GM19438 (cell line): ENCODE data around the gene CREBBP.

Experiments used
- ATAC-seq: cut with Tn5 transposase; IDR thresholded peaks from one replicate; pipeline ENCODE4 v1.9.1; 2021; ENCODE audit warnings: low read depth; ENCODE audit not compliant: unreplicated experiment

The CREBBP gene

DNA sequence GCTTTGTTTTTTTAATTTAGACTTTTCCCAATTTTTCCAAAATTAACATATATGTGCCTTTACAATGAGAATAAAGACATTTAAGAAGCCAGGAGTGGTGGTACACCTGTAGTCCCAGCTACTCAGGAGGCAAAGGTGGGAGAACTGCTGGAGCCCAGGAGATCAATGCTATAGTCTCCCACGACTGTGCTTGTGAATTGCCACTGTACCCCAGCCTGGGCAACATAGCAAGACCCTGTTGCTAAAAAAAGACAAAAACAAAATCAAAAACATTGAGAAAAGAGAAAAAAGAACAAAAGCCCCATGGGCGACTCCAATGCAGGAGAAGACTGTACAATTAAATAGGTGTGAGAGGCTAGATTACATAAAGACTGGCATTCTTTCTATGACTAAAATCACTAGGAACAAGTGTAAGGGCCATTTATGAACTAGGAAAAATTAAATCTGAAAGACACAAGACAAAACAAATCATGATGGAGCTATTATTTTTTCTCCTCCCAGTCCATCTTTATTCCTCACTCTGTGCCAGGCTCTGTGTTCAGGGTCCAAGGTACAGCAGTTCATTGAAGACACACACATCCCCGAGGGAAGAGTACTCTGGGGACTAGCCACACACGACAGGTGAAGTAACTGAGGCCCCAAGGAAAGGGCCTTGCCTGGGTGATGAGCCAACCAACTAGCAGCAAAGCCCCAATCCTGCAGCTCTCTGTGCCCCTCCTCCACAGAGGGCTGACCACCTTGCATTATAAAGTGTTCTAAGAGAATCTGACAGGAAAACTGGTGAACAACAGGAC, 79.8 kb downstream of the CREBBP start:
- ATAC-seq, result no peak

DNA sequence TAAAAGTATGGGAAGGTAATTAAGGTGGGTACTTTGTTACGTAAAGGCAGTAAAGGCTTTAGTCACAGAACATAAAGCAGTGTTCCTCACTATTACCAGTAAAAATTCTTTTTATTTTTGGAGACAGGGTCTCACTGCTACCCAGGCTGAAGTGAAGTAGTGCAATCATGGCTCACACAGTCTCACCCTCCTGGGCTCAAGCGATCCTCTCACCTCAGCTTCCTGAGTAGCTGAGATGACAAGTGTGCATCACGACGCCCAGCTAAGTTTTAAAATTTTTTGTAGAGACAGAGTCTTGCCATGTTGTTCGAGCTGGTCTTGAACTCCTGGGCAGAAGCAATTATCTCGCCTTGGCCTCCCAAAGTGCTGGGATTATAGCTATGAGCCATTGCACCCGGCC, 80.5 kb downstream of the CREBBP start:
- ATAC-seq, result no peak

DNA sequence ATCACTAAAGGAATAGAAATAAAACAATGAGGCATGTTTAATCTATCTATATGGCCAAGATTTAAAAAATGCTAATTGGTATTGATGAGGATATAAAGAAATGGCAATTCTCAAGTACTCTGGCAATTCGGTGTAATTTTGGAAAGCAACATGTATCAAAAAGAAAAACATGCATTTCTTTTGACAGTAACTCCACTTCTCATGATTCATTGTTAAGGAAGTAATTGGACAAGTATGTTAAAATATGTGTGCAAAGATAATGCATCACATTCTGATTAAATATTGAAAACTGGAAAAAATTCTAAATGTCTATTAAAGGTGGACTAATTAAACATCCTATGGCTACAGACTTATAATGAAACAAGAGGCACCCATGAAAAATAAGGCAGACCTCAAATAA, 81.2 kb downstream of the CREBBP start:
- no peak for ATAC-seq

DNA sequence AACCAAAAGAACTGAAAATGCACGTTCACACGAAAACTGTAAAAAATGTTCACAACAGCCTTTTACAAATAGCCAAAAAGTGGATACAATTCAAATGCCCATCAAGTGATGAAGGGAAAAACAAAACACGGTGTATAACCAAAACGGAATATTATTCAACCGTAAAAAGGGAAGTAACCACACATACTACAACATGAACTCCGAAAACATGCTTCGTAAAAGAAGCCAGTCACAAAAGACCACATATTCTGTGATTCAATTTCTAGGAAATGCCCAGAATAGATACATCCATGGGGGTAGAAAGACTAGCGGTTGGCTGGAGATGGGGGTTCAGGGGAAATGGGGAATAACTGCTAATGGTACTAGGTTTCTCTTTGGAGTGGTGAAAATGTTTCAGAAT, 81.7 kb downstream of the CREBBP start:
- ATAC-seq, result no peak

DNA sequence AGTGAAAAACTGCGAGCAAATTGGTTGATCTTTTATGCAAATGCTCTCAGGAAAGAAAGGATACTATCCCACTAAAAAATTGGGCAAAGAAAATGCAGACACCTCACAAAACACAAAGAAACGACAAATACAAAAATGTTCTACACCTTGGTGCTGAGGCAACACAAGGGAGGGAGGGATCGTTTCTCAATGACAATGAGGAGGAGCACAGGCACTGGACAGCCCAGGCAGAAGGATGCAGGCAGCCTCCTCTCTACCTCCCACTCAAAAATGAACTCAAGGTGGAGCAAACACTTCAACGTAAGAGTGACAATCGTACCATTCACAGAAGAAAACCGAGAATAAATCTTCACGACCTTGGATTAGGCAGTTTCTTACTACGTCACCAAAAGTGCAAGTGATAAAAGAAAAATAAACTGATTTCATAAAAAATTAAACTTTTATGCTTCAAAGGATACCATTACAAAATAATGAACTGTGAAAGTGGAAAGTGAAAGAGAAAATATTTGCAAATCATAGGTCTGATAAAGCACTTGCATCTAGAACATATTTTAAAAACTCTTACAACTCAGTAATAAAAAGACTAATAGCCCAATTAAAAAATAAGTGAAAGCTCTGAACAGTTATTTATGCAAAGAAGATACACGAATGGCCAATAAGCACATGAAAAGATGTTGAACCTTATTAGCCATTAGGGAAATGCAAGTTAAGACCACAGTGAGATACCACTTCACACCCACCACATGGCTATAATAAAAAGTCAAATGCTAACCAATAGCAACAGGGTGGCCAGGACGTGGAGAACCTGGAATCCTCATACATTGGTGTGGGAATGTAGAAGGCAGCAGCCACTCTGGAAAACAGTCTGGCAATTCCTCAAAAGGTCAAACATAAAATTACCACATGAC, 82.4 kb downstream of the CREBBP start:
- no peak for ATAC-seq

DNA sequence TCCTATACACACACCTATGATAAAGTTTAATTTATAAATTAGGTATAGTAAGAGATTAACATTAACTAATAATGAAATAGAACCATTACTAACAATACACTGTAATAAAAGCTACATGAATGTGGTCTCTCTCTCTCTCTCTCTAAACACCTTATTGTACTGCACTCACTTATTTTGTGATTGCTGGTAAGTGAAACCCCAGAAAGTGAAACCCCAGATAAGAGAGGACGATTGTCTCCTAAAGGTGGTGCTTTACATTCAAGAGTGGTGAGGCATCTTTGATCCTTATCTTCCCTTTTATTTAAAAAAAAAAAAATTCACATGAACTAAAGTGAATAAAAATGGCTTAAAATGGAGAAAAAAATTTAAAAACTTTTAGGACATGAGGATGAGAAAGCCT, 83.0 kb downstream of the CREBBP start:
- ATAC-seq, result no peak

DNA sequence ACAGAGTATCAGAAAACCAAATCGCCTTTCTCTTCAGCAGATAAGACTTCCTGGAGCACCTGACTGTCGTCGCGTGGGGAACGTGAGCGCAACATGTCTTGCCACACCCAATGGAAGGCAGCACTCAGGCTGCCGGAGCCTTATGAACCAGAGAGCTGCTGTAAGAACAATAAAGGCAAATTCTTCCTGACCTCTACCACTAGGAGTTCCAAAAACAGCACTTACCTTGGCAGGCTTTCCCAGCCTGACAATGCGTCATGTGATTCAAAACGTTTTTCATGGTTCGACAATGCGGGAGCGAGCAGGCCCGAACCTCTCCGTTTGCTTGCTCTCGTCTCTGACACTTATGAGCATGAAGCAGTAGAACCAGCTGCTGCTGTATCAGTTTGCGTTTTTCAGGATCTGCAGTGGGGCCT, 87.3 kb downstream of the CREBBP start:
- no peak for ATAC-seq

DNA sequence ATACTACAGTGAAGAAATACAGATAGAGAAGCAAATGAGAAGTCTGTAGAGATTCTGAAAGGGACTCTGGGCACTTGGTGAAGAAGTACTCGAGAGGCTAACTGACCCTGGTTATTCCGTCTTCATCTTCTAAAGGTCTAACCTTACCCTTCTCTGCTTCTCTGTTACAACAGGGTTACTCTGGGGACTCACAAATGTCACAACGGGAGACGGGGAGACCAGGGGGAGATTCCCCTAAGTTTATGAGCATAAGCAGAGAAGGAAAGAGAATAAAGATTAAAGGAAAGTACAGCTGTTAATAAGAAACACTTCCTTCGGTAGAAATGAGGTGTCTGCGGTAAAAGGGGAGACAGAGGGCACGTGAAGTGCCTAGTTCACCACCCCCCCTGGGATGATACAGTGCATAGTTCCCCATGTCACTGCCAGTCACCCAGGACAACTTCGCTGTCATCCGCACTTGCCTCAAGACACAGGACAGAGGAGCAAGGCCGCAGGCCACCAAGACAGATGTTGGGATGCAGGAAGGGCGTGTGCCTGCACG, 88.0 kb downstream of the CREBBP start:
- no peak for ATAC-seq

DNA sequence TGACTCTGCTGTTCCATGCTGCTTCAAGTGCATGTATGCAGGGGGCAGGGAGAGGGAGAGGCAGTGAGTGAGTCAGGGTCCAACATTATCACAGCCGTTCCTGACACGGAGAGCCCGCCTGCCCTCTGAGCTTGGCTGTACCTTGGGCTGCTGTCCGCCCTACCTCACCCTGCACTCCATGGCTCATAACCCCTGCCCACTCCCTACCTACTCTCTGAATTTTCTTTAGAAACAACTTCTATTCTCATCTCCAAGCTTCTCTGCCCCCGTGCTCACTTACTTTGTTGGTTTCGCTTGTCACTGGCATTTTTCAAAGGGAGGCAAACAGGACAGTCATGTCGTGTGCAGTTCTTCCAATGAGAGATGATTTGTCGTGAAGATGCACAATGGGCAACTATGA, 88.8 kb downstream of the CREBBP start:
- ATAC-seq, result no peak

DNA sequence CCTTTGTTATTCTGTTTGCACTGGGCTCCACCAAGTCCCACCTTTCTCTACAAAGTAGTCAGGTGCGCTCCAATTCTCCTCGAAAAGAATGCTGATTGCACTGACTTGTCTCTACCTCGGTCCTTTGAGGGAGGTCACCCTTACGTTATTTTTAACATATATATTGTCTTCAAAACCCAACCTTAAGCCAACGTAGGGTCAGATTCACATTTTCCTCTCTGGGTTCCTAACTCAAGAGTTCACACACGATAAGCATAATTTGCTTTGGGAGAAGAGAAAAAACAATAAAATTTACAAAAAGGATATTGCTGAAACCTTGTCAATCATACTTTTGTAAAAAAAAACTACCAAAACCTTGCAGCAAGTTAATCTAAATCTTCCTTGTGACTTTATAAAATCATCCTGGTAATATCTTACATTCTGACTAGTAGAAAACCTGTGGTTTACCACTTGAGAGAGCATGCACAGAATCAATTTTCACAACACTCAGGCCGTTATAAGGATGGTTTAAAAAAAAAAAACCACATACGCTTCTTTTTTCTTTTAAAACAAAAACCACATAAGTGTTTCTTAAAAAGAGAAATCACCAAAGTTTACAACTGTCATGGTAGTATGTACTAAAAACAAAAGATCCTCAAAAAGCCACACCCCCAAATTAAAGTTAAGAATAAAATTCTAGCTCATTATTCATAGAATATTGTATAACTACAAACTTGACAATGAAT, 91.0 kb downstream of the CREBBP start:
- ATAC-seq, result peak; percentile 51

DNA sequence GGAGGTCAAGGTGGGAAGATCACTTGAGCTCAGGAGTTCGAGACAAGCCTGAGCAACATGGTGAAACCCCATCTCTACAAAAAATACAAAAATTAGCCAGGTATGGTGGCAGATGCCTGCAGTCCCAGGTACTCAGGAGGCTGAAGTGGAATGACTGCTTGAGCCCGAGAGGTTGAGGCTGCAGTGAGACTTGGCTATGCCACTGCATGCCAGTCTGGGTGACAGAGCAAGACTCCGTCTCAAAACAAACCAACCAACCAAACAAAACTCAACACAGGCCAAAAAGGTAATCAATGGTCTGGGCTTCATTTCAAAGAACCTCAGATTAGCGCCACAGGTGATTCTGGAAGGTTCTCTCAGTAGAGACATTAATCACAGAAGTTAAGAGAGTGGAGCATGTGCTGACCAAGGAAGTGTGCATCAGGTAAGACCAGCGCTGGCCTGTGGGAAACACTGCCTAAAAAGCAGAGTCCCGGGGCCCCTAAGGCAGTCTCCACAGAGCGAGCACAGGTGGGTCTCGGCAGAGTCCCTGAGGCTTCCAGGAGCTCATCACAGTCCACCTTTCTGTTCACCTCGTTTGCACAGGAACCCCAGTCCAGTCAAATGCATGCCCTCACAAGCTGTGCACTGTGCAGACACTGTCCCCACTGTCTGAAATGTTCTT, 91.7 kb downstream of the CREBBP start:
- no peak for ATAC-seq

DNA sequence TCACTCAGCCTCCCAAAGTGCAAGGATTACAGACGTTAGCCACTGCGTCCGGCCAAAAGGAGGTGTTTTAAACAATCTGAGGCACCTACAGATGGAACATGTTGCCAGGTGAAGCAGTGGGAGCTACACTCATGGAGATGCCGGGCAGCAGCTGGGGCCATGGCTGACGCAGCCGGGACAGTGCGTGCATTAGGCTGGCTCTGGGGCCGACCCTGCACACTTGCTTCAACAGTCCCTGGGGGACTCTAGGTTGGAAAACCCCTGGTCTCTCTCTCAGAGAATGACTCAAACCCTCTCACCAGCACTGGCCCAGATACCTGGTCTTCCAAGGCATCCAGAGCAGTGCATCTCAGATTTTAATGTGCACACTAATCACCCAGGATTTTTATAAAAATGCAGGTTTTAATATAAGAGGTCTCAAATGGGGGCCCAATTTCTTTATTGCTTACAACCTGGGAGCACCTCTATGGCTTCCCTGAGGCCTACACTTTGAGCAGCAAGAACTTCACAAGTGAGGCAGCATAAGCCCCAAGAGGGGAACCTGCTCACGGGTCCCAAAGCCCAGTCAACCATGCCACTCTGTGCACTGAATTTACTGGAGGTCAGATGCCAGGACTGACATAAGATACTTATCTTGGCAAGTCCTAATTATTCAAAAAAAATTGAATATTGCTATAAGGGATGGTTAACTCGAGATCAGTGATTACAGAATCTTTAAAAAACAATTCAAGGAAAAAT, 92.4 kb downstream of the CREBBP start:
- peak; percentile 57 for ATAC-seq

DNA sequence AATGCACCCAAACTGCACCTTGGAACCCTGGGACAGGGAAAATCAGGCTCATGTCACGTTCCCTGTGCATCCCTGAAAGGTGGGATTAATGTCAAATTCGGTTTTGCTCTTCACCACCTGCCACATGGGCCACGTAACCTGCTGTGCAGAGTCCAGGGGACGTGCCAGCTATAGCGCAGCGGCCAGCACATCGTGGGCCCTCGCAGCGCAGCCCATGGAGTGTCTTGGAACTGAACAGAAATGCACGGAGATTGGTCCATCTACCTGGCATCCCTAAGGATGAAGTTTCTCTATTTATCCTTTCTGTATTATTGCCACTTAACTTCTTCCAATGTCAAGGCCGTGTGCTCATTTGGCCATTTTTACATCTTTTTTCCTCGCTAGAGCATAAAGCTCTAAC, 95.1 kb downstream of the CREBBP start:
- no peak for ATAC-seq

DNA sequence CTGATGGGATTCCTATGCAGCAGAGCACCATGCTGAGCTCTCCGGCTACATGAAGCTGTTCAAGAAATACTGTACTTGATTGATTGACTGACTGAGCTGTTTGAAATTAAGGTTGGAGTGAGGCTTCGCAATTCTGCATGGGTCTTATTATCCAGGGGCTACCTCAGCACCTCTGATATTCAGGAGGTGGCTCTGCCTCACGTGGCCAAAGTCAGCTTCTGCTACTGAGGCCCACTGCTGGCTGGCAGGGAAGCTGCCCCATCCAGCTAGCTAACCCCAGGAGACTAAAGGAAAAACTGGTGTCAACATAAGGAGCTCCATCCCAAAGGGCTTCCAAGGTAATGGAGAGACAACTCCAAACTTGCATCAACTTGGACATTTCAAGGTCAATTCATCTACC, 97.0 kb downstream of the CREBBP start:
- no peak for ATAC-seq

DNA sequence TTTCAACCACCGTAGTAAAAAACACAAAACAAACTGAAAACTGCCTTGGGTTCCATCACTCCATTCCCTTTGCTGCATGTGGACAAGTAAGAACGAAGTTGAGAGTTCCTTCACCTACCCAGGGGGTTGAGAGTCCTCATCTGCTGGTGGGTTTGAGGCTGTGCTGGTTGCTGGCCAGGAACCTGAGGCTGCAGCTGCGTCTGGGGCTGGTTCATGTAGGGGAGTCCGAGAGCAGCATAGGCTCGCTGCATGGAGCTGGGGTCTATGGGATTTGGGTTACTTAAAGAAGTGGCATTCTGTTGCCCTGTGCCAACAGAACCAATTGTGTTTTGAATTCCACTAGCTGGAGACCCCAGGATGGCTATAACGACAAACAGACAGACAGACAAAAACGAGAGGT, 97.9 kb downstream of the CREBBP start:
- ATAC-seq, result no peak

DNA sequence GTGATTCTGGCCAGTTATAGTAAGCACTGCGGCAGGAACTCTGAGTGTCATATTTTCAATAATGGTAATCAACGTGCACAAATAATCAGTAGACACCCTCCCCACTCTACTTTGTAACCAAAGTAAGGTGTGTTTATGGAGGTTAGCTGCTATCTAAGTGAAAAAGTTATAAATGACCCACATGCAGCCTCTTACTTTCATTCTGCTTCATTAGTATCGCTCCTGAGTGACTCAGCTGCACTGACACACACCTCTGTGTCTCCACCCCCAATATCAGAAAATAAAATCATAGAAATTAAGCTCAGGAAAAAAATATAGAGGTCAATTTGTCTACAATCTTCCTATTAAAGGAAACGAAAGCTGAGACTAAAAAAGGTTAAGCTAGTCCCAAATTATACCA, 99.1 kb downstream of the CREBBP start:
- no peak for ATAC-seq

DNA sequence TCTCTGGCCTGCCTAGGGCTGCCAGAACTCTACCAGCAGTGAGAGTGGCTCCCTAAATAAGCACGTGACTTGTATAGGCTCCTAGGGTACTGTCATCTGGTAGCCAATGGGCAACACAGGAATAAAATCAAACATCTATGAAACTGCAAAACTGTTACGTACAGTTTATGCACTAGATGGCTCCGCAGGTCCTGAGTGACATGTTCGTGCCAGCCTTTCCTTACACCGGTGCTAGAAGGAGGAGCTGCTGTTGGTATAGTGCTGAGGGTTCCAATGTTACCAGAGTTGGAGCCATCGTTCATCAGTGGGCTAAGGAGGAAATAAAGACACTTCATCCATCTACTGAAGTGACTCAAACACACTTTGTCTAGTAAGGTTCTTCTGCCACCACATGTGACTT, 99.9 kb downstream of the CREBBP start:
- ATAC-seq, result no peak

DNA sequence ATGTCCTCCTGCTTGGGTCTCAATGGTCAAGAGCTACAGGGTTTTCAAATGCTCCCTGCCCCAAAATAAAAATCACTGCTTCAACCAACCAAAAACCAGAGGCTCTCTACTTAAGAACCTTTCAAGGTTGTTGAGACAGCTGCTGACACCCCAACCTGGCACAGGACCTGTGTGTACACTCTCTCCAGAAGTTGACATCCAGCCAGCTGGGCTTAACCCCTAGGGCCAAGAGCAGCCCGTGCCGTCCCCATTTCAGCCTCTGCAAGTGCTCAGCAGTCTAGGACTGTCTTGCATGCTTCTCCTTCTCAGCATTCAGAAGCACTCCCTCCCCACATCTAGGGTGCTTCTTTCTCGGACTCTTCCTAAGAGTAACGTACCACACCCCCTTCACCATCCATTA, 104.2 kb downstream of the CREBBP start:
- no peak for ATAC-seq

DNA sequence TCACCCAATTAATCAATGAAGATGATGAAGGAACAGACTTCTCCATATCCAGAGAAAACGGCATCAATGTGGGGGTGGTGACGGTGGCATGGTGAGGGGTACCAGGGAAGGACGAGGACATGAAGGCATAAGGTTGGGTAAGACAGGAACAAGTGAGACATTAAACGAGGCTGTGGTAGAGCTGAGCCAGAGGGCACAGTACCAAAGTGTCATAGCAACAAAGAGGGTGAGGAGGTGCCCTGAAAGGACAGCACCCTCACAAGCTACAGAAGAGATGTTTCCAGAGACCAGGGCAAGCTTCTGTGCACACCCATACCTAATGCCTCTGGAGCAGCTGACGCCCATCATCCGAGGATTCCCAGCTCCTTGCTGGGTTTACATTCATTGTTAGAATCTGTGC, 105.7 kb downstream of the CREBBP start:
- no peak for ATAC-seq
